Raji (cell line): ENCODE data around the gene SLC13A3.

ENCODE experiments used
- POLR2A ChIP-seq: IDR thresholded peaks from 2 replicates; pipeline ENCODE4 v1.6.1; 2011; ENCODE audit warnings: low read depth, low read length, control low read depth; ENCODE audit not compliant: insufficient read depth

Gene SLC13A3

GRCh38 chr20:46631874-46632446, 19.3 kb downstream of the SLC13A3 start:
- no peak for TF ChIP-seq POLR2A

DNA sequence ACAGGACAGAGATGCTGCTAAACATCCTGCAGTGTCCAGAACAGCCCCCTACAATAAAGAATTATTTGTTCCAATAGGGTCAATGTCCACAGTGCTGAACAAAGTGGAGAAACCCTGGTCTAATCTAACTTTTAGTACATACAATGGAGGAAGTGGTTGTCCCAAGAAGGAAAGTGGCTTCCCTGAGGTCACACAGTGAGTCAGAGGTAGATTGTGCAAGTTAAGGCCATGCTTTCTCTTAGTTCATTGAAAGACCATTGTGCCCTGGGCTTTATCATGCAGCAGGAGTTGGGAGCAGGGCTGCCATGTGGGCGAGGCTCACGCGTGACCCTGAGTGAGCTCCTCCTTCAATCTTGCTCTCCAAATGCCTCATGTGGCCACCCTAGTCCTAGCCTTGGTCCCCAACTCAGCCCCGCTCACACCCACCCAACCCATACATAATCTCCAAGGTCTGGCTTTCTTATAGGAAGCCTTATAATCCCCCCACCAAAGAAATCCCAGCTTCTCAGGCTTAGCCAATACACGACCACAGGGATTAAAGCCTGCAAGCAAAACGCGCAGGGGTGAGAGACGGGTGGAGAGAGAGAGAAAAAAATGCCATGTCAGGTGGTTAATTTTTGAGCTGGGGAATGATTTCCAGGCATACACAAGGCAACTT, 19.9 kb downstream of the SLC13A3 start:
- TF ChIP-seq POLR2A, result no peak

GRCh38 chr20:46630306-46630705, 21.0 kb downstream of the SLC13A3 start:
- TF ChIP-seq POLR2A, result no peak

GRCh38 chr20:46629341-46629740, 21.9 kb downstream of the SLC13A3 start:
- TF ChIP-seq POLR2A, result no peak

GRCh38 chr20:46627234-46627633, 24.0 kb downstream of the SLC13A3 start:
- TF ChIP-seq POLR2A, result no peak

DNA sequence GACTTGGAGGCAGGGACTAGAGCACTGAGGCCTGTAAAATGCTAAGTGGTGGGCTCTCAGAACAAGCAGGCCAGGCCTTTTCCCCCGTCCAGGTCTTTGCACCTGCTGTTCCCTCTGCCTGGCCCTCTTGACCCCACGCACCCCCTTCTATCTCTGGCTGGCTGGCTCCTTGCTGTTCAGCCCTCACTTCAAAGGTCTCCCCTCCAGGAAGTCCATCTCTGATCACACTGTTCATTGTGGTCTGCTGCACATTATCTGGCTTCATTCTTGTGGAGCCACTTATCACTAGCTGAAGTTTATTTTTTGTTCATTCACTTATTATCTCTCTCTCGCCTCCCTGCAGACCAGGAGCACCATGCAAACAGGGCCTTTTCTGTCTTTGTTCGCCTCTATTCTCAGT, 24.5 kb downstream of the SLC13A3 start:
- no peak for TF ChIP-seq POLR2A

DNA sequence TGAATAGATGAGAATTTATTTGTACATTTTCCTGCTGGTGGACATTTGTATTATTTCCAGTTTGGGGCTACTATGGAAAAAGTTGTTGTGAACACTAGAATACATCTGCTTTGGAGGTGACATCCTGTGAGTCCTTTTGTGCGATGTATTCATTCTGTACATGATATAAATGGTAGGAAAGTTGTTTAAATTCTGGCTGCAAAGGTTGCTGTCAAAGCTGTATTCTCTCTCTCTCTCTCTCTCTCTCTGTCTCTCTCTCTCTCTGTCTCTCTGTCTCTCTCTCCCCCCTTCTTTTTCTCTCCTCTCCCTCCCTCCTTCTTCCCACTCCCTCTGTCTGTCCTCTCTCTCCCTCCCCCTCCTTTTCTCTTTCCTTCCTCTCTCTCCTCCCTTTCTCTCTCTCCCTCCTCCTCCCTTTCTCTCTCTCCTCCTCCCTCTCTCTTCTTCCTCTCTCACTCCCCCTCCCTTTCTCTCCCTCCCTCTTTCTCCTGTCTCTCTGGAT, 25.3 kb downstream of the SLC13A3 start:
- no peak for TF ChIP-seq POLR2A

DNA sequence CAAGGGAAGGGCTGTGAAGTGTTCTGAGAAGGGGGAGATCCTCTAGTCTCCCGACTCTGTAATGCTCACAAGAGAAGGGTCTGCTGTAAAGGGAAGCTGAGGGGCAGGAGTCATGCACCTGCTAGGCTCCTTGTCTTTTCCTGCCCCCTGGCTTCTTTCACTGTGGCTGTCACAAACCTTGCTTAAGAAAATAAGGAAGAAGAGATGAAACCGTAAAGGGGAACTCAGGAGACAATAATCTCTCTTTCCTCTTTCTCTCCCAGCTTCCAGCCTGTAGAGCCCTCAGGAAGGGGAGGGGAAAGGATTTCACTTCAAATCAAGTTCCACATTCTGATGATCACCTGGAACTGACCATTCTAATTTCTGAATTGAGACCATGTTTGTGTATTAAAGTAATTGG, 26.3 kb downstream of the SLC13A3 start:
- TF ChIP-seq POLR2A, result no peak

GRCh38 chr20:46622165-46622564, 29.1 kb downstream of the SLC13A3 start:
- TF ChIP-seq POLR2A, result no peak

DNA sequence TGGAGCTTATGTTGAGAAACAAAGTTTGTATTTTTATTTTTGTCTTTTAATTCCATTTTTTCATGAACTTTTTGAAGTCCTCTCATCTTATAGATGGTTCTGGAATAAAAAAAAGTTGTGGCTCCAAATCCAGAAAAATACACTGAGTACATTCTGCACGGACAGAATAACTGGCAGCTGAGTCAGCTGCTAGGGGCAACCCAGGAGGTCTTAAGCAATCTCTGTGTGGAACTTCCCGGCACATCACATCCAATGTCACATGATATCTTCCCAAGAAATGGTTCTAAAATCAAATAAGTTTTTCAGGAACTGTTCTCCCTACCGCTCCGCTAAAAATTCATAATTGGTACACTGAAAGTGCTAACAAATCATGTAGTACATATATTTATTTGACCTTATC, 29.8 kb downstream of the SLC13A3 start:
- TF ChIP-seq POLR2A, result no peak

DNA sequence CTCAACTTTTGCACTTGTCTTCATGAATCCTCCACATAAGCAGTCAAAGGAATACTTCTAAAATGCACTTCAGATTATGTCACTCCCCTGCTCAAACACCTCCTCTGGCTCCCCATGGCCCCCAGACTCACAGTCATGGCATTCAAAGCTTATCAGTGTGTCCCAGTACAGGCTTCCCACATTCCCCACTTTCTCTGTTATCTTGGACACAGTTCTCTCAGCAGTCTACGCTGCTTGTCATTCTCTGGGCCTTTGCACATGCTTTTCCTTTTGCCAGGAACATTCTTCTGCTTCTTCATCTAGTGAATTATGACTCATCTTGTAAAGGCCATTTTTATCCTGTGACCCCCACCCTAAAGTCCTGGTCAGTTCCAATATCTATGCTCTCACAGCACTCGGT, 31.8 kb downstream of the SLC13A3 start:
- no peak for TF ChIP-seq POLR2A

DNA sequence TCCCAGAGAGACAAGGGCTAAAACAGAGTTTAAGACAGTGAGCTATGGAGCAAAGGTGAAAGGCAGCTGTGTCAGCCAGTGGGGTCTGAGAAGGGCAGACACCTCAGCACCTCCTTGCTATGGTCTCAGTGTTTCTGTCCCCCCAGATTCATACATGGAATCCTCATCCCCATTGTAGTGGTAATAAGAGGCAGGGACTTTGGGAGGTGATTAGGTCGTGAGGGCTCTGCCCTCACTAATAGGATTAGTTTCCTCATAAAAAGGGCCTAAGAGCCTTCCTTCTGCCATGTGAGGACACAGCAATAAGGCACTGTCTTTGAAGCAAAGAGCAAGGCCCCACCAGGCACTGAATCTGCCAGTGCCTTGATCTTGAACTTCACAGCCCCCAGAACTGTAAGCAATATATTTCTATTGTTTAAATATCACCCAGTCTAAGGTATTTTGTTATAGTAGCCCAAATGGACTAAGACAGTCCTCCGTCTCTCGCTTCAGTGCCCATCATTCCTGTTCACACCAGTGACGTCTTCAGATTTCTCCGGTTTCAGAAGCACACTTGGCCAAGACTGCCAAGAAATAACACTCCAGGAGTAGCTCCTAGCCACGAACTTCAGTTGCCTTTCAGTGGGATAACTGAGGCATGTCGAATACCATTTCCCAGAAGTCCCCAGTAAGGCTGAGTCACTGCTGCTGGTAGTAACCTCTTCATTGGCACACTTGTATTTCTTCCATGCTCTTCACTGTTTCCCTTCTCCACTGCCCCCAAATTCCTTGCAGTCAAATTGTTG, 32.8 kb downstream of the SLC13A3 start:
- no peak for TF ChIP-seq POLR2A

DNA sequence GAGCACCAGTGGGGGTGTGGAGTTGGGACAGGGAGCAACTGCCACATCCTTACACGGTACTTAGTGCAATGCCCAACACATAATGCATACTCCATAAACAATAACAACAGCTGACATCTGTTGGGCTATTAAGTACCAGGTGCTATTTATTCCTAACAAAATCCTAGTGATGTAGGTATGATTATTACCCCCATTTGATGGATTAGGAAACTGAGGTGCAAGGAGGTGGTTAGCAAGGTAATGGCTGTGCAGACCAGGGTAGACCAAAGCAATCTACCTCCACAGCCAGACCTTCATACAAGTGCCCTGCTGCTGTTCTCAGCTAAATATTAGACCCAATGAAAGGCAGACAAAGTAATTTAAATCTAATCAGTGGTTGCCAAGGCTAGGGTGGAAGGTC, 36.8 kb downstream of the SLC13A3 start:
- no peak for TF ChIP-seq POLR2A

DNA sequence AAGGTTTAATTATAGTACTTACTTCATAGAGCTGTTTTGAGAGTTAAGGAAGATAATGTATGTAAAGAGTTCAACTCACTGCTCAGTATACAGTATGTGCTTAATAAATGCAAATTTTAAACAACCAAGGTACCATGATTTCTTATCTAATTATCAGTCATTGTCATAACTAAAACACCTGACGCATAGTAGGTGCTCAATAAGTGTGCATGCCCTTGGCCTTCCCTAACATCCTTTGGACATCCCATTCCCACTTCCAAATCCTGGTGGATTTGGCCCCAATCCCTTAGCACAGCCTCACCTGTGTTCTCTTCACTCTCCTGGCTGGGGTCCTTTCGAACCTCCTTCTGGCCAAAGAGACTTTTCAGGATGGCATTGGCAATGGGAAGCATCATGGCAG, 41.1 kb downstream of the SLC13A3 start:
- TF ChIP-seq POLR2A, result no peak

GRCh38 chr20:46609043-46609442, 42.2 kb downstream of the SLC13A3 start:
- TF ChIP-seq POLR2A, result no peak
